Stimulated activated naive CD8-positive, alpha-beta T cell treated with anti-CD3 and anti-CD28 coated beads, Interleukin-15, Interleukin-2, amounts not matched to agents 100 ng/mL and 50 ng/mL, for 24 hours (primary cell): Measurements from ENCODE around the gene ZHX3.

Source experiments
- H3K27ac Mint-ChIP-seq: one replicate; pipeline ENCODE4 v1.8.0; 2021; ENCODE audit warnings: mild to moderate bottlenecking, mixed read lengths
- H3K27me3 Mint-ChIP-seq: one replicate; pipeline ENCODE4 v1.8.0; 2021; ENCODE audit warnings: mixed read lengths
- H3K36me3 Mint-ChIP-seq: one replicate; pipeline ENCODE4 v1.8.0; 2021; ENCODE audit warnings: low read depth, mixed read lengths
- H3K4me1 Mint-ChIP-seq: one replicate; pipeline ENCODE4 v1.8.0; 2021; ENCODE audit warnings: low read depth, mixed read lengths
- H3K4me3 Mint-ChIP-seq: one replicate; pipeline ENCODE4 v1.8.0; 2021; ENCODE audit warnings: mild to moderate bottlenecking, mixed read lengths
- H3K9me3 Mint-ChIP-seq: one replicate; pipeline ENCODE4 v1.8.0; 2021; ENCODE audit warnings: mixed read lengths

ZHX3 gene

DNA sequence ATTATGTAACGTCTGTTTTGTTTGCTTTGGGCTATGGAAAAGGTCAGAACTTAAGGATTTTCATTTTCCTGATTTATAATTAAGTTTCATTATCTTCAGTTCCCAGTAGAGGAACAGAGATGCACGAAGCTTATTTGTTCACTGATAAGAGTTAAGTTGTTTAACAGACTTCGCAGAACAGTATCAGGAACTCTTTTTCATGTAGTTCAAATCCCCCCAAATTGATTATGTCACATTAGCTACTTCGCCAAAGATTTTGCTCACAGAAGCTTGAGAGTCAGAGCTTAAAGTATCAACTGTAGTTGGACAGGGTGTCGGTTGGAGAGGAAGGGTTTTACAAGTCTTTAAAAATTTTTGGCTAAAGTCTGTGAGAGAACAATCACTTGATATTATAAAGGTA, 43.4 kb downstream of the ZHX3 start:
- no peak overlapping the region for H3K27ac Mint-ChIP-seq
- H3K4me1 Mint-ChIP-seq = peaks cover 10% of the 10 kb centered on the region
- H3K9me3 Mint-ChIP-seq = no peaks in the 10 kb centered on the region
- no peaks in the 10 kb centered on the region for H3K27me3 Mint-ChIP-seq
- H3K4me3 Mint-ChIP-seq = no peak overlapping the region
- no peaks in the 10 kb centered on the region for H3K36me3 Mint-ChIP-seq

DNA sequence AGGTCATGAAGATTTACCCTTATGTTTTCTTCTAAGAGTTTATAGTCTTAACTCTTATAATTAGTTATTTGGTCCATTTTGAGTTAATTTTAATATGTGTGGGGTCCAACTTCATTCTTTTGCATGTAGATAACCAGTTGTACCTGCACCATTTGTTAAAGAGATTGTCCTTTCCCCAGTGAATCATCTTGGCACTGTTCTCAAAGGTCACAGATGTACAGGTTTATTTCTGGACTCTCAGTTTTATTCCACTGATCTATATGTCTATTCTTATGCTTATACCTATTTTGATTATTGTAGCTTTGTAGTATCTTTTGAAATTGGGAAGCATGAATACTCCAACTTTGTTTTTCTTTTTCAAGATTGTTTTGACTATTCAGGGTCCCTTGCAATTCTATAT, 44.1 kb downstream of the ZHX3 start:
- H3K4me1 Mint-ChIP-seq = peaks cover 10% of the 10 kb centered on the region
- H3K9me3 Mint-ChIP-seq = no peaks in the 10 kb centered on the region
- no peak overlapping the region for H3K27ac Mint-ChIP-seq
- no peak overlapping the region for H3K4me3 Mint-ChIP-seq
- H3K27me3 Mint-ChIP-seq = no peaks in the 10 kb centered on the region
- H3K36me3 Mint-ChIP-seq = peaks cover 2% of the 10 kb centered on the region

DNA sequence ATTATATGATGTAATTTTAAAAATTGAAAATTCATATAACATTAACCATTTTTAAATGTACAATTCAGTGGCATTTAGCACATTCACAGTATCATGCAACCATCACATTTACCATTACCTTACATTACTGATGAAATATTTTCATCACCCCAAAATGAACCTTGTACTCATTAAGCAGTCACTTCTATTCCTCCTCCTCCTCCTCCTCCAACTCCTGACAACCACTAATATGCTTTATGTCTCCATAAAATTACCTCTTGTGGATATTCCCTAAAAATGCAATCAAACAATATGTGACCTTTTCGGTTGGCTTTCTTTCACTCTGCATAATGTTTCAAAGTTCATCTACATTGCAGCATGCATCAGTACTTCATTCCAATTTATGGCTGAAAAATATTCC, 45.2 kb downstream of the ZHX3 start:
- Mint-ChIP-seq H3K9me3 (no peaks in the 10 kb centered on the region), H3K36me3 (peaks cover 7% of the 10 kb centered on the region), H3K27ac (no peak overlapping the region), H3K27me3 (no peaks in the 10 kb centered on the region), H3K4me1 (peaks cover 10% of the 10 kb centered on the region), H3K4me3 (no peak overlapping the region)

DNA sequence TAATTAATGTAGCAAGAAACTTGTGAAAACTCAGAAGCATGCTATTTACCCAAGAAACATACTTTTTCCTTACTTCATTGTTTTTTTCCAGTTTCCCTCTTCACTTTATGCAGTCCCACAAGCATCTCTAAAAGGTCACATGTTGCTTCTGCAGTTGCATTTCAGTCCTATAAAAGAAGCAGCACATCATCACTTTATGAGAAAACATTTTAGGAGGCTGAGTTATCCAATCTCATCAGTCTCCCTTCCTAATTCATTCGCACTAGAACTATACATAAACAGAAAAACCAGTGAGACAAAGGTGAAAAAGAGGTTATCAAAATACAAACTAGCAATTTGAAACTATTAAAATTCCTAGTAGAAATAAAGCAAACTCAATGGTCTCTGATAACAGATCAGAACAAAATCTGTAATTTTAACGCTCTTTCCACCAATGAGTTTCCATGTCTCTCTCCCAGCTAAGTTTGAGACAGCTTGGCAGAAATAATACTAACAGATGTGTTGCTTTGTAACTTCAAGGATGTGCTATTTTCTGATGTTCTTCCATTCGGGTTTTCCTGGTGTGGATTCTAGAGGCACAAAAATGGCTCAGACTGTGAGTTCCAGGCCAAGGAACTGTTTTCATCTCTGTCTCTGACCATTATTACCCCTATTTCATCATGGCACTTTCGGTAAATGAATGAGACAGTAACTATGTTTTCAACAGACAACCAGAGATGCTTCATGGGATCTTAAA, 48.4 kb downstream of the ZHX3 start:
- Mint-ChIP-seq H3K36me3 (peaks cover 8% of the 10 kb centered on the region), H3K27ac (no peak overlapping the region), H3K27me3 (no peaks in the 10 kb centered on the region), H3K4me1 (peaks cover 4% of the 10 kb centered on the region), H3K4me3 (no peak overlapping the region), H3K9me3 (no peaks in the 10 kb centered on the region)

DNA sequence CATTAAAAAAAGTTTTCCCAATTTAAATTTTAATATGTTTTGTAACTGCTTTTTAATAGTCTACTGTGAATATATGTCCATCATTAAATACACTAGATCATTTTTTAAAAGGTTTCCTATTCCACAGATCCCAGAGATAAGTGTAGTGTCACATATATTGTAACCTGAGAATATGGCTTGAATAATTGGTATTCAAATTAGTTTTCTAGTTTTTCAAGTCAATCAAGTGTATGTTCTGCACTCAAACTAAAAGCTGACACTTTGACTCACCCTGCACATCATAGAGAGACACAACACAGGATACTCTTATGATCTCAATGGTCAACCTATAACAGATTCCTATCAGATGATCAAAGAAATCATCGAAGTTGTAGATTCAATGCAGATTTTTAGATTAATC, 49.1 kb downstream of the ZHX3 start:
- Mint-ChIP-seq H3K4me3 (no peak overlapping the region), H3K27me3 (no peaks in the 10 kb centered on the region), H3K4me1 (peaks cover 4% of the 10 kb centered on the region), H3K9me3 (no peaks in the 10 kb centered on the region), H3K27ac (no peak overlapping the region), H3K36me3 (peaks cover 8% of the 10 kb centered on the region)

DNA sequence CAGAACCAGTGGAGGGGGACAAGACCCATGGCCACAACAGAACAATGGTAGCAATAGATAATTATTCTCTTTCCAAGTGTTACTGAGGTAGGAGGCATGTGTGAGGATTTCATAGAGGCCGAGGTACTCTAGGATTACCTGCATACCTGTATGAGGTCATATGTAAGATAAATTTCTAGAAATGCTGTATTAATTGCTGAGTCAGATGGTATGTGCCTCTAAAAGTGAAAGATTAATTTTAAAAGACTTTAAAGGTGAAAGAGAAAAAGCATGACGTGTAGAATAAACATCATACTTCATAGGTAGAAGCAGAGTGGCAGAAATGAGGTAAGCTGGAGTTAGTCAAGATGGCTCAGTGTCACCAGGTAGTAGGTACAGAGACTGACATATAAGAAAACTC, 51.6 kb downstream of the ZHX3 start:
- Mint-ChIP-seq H3K4me1 (no peaks in the 10 kb centered on the region), H3K4me3 (no peak overlapping the region), H3K27ac (no peak overlapping the region), H3K27me3 (no peaks in the 10 kb centered on the region), H3K9me3 (no peaks in the 10 kb centered on the region), H3K36me3 (peaks cover 8% of the 10 kb centered on the region)

DNA sequence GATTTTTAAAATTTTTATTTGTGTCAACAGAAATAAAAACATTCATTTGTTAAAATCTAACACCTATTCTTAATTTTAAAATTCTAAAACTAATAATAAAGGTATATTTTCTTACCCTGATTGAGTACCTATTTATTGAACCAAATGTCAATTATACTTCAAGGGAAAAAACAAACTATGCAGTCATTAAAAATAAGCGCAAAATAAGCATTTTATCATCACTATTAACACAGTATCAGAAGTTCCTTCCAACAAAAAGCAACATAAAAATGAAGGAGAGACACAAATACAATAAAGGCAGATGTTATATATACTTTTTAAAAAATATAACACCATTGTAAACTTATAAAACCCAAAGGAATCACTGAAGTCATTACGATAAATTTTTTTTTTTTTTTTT, 52.7 kb downstream of the ZHX3 start:
- Mint-ChIP-seq H3K4me3 (no peak overlapping the region), H3K9me3 (no peaks in the 10 kb centered on the region), H3K4me1 (no peaks in the 10 kb centered on the region), H3K27me3 (no peaks in the 10 kb centered on the region), H3K27ac (no peak overlapping the region), H3K36me3 (peaks cover 8% of the 10 kb centered on the region)

DNA sequence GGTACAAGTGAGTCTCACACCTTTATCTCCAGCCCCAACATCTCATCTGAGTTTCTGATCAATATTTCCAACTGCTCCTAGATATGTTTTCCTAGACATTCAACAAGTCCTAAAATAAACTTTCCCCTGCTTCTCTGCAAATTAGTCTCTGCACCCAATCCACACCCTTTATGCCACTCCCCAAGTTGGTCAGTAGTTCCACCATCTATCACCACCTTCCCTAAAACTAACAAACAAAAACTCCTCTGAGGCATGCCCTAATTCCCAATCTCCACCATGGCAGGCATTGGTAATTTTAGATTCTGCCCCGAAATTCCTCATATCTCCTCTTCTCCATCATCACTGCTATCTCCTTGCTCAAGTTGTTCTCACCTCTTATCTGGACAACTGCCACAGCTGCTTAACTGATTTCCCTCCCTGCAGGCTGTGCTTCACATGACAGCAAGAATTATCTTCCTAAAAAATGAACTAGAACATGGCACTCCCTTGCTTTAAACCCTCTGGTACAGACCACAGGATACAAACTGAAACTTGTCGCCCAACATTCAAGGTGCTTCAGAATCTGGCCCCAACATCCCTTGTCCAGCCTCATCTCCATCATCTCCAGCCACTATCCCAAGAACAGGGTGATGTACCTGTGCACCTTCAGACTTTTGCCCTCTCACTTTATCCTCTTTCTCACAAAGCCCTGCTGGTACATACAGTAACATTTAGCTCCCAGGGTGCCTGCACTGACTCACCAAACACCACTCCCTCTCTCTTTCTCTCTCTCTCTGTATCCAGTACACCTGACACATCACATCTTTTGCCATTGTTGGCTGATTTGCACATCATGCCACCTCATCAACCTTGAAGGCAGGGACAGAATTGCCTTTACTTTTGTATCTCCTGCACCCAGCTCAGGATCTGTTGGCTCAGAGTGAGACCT, 55.5 kb downstream of the ZHX3 start:
- H3K9me3 Mint-ChIP-seq = no peaks in the 10 kb centered on the region
- peaks cover 3% of the 10 kb centered on the region for H3K36me3 Mint-ChIP-seq
- no peak overlapping the region for H3K27ac Mint-ChIP-seq
- H3K27me3 Mint-ChIP-seq = no peaks in the 10 kb centered on the region
- no peak overlapping the region for H3K4me3 Mint-ChIP-seq
- H3K4me1 Mint-ChIP-seq = no peaks in the 10 kb centered on the region

DNA sequence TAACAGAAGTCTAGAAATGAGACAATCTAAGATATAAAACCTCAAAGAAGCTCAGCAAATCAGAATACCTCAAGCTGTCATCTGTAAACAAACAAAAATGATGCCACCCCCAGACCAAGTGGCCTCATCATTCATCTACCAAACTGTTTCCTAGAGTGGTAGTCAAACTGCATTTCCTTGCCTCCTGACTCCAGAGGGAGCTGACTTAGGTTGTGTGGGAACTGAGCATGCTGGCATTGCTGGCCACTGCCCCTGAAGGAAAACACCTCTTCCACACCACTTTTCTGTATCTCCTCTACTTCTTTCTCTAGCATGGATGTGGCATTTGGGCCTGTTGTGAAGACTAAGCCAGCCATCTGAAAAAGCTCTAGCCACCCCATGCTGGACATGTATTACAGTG, 56.3 kb downstream of the ZHX3 start:
- no peaks in the 10 kb centered on the region for H3K4me1 Mint-ChIP-seq
- no peak overlapping the region for H3K27ac Mint-ChIP-seq
- peaks cover 3% of the 10 kb centered on the region for H3K36me3 Mint-ChIP-seq
- no peak overlapping the region for H3K4me3 Mint-ChIP-seq
- no peaks in the 10 kb centered on the region for H3K9me3 Mint-ChIP-seq
- H3K27me3 Mint-ChIP-seq = no peaks in the 10 kb centered on the region

DNA sequence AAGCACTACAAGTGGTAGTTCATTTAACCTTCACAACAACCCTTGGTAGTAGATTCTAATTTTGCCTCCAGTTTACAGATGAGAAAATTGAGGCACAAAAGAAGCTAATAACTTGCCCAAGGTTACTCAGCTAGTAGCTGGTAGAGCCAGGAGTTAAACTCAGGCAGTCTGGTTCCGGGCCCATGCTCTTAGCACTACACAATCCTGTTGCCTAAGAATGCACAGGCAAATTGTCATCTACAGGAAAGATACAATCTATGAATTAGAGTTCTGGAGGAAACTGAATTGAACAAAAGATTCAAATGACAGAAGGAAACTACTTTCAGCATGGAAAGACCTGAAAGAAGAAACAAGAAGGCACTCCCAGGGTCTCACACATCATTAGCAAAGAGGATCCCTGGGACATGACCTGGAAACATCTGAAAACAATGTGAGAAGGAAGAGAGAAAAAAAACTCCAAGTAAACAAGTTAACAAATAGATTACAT, 56.8 kb downstream of the ZHX3 start:
- Mint-ChIP-seq H3K27ac (no peak overlapping the region), H3K4me1 (no peaks in the 10 kb centered on the region), H3K27me3 (no peaks in the 10 kb centered on the region), H3K9me3 (no peaks in the 10 kb centered on the region), H3K36me3 (peaks cover 3% of the 10 kb centered on the region), H3K4me3 (no peak overlapping the region)

DNA sequence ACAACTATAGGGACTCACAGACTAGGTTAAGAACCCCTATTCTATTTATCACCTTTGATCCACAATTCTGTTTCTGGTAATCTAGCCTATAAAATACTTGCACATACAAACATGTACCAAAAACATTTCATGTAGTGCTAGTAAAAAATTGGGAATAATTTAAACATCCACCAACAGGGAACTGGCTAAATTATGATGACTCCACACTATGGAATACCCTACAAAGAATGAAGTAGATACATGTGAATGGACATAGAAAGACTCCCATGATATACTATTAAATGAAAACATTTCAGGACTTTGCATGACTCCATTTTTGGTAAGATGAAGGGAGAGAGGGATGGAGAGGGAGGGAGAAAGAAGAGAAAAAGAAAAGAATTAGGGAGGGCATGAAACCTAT, 58.2 kb downstream of the ZHX3 start:
- H3K27me3 Mint-ChIP-seq = no peaks in the 10 kb centered on the region
- no peak overlapping the region for H3K4me3 Mint-ChIP-seq
- no peaks in the 10 kb centered on the region for H3K9me3 Mint-ChIP-seq
- H3K4me1 Mint-ChIP-seq = no peaks in the 10 kb centered on the region
- no peak overlapping the region for H3K27ac Mint-ChIP-seq
- peaks cover 3% of the 10 kb centered on the region for H3K36me3 Mint-ChIP-seq

DNA sequence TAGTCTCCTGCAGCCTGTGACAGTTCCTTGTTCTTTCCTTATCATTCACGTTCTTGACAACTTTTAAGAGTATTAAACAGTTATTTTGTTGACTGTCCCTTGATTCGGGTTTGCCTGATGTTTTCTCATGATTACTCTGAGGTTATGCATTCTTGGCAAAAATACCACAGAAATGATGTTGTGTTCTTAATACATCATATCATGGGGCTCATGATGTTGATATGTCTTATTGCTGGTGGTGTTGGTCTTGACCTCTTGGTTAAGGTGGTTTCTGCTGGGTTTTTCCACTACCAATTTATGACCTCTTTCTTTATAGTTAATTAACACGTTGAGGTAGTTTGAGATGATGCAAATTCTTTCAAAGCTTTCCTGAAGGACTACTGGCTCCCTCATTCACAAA, 59.1 kb downstream of the ZHX3 start:
- peaks cover 3% of the 10 kb centered on the region for H3K36me3 Mint-ChIP-seq
- no peaks in the 10 kb centered on the region for H3K27me3 Mint-ChIP-seq
- H3K9me3 Mint-ChIP-seq = no peaks in the 10 kb centered on the region
- H3K27ac Mint-ChIP-seq = no peak overlapping the region
- H3K4me3 Mint-ChIP-seq = no peak overlapping the region
- no peaks in the 10 kb centered on the region for H3K4me1 Mint-ChIP-seq

DNA sequence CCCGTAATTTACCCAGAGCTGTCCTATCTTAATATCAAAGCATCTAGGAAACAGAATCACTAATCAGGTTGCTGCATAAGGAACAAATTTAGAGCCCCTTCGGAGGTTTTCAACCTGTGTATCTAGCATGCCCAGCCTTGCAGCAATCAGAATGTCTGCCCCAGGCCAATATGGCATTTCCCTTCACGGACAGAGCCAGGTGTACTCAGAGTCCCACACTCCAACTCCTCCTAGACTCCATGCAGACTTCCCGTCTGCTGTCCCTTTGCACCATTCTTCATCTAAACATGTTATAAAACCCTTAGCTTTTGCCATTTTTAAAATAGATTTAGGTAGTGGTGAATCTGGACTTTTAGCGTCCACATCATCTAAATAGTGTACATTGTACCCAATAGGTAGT, 61.0 kb downstream of the ZHX3 start:
- no peaks in the 10 kb centered on the region for H3K9me3 Mint-ChIP-seq
- peaks cover 3% of the 10 kb centered on the region for H3K36me3 Mint-ChIP-seq
- no peak overlapping the region for H3K27ac Mint-ChIP-seq
- no peaks in the 10 kb centered on the region for H3K27me3 Mint-ChIP-seq
- no peak overlapping the region for H3K4me3 Mint-ChIP-seq
- no peaks in the 10 kb centered on the region for H3K4me1 Mint-ChIP-seq

DNA sequence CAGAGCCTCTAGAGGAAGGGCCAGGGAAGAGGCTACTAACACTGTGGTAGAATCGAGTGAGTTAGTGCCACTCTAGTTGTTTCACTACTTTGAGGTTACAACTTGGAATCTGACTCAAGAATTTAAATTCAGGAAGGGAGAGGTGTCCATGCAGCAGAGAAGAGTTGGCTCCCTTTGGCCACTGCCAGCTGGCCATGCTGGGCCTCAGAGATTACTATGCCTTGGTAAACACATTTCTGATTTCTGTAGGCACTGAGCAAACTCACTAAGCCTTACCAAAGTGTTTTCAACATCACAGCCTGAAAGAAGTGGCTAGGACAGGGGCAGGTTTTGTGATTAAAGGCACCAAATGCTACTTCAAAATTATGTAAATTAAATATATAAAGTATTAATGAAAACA, 61.9 kb downstream of the ZHX3 start:
- H3K27ac Mint-ChIP-seq = no peak overlapping the region
- H3K27me3 Mint-ChIP-seq = no peaks in the 10 kb centered on the region
- H3K36me3 Mint-ChIP-seq = peaks cover 3% of the 10 kb centered on the region
- H3K4me3 Mint-ChIP-seq = no peak overlapping the region
- H3K4me1 Mint-ChIP-seq = no peaks in the 10 kb centered on the region
- no peaks in the 10 kb centered on the region for H3K9me3 Mint-ChIP-seq

DNA sequence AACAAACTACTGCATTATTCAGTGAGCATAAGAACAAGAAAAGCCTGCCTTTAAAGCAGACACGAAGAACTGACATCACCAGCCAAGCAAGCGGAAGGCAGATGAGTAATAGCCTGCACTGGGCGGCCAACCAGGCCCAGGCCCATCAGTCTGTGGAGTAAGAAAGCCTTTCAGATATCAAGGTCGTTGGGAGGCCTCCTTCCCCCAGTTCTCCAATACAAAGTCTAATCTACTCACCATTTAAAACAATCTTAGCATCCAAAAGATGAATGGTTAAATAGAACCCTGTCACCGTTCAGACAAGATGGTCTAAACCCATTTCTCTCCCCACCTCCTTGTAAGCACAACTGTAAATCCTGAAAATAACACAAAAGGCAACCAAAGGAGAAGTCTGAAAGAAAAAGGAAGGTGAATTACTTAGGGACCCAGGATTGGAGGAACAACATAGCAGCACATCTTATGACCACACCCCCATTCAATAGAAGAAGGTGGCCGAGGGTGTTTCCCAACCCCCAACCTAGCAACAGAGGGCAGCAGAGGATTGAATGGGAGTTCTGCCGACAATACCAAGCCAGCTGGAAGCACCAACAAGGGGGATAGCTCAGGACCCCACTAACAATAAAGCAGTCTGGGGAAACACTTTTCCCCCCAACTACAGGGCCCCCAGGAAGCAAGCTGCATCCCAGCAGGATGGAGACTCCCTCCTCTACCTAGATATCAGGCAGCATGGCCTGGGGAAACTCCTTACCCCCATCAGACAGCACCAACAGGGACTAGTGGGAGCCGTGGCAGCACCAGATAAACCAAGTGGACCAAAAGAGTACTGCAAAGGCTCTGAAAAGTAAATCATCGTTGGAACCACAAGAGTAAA, 67.9 kb downstream of the ZHX3 start:
- Mint-ChIP-seq H3K4me3 (no peak overlapping the region), H3K9me3 (no peaks in the 10 kb centered on the region), H3K27ac (peak overlapping the region; percentile 29), H3K36me3 (no peaks in the 10 kb centered on the region), H3K4me1 (peaks cover 39% of the 10 kb centered on the region), H3K27me3 (no peaks in the 10 kb centered on the region)
